ENCODE data around the gene AGPAT3.

The AGPAT3 gene

GRCh38 chr21:43864313-43864961 lies 586 bp upstream of the AGPAT3 start:
- no peak for DNase-seq

- DNase-seq, result no peak
Measured at GRCh38 chr21:43865540-43866259, 677 bp downstream of the AGPAT3 start.

GRCh38 chr21:43866260-43866629 lies 1.2 kb downstream of the AGPAT3 start:
- no peak for DNase-seq

GRCh38 chr21:43866659-43867331 lies 1.8 kb downstream of the AGPAT3 start:
- no peak for DNase-seq

GRCh38 chr21:43867332-43867703 lies 2.3 kb downstream of the AGPAT3 start:
- DNase-seq, result no peak

GRCh38 chr21:43867948-43868347 lies 2.9 kb downstream of the AGPAT3 start:
- DNase-seq, result no peak

- DNase-seq, result no peak
Measured at GRCh38 chr21:43868461-43868860, 3.4 kb downstream of the AGPAT3 start.

- DNase-seq, result no peak
Measured at GRCh38 chr21:43869486-43870325, 4.7 kb downstream of the AGPAT3 start.

- no peak for DNase-seq
Measured at GRCh38 chr21:43871487-43871886, 6.5 kb downstream of the AGPAT3 start.

- no peak for DNase-seq
Measured at GRCh38 chr21:43872531-43873197, 7.6 kb downstream of the AGPAT3 start.

GRCh38 chr21:43873673-43874072 lies 8.7 kb downstream of the AGPAT3 start:
- no peak for DNase-seq

GRCh38 chr21:43874085-43874805 lies 9.2 kb downstream of the AGPAT3 start:
- DNase-seq, result no peak

- no peak for DNase-seq
Measured at GRCh38 chr21:43876605-43877004, 11.6 kb downstream of the AGPAT3 start.

GRCh38 chr21:43877936-43878575 lies 13.0 kb downstream of the AGPAT3 start:
- DNase-seq, result no peak

GRCh38 chr21:43879348-43880110 lies 14.5 kb downstream of the AGPAT3 start:
- DNase-seq, result no peak

GRCh38 chr21:43880111-43880985 lies 15.3 kb downstream of the AGPAT3 start:
- no peak for DNase-seq

- DNase-seq, result no peak
Measured at GRCh38 chr21:43881283-43881682, 16.3 kb downstream of the AGPAT3 start.

- DNase-seq, result no peak
Measured at GRCh38 chr21:43881935-43882334, 16.9 kb downstream of the AGPAT3 start.

- no peak for DNase-seq
Measured at GRCh38 chr21:43882952-43883545, 18.0 kb downstream of the AGPAT3 start.
